GM18498 (cell line): ENCODE results near the gene CRISPLD2.
"Not testable (repeated sequence)": the region's sequence is repeated elsewhere in the genome, so short reads cannot be mapped to it uniquely, and the experiment has no call there.

Experiments
- ATAC-seq: cut with Tn5 transposase; IDR thresholded peaks from one replicate; pipeline ENCODE4 v1.9.1; 2021; ENCODE audit warnings: mild to moderate bottlenecking, moderate library complexity; ENCODE audit not compliant: unreplicated experiment

Gene CRISPLD2

GRCh38 chr16:84856203-84856581 is 36.4 kb downstream of the CRISPLD2 start:
- ATAC-seq = not testable (repeated sequence)

- not testable (repeated sequence) for ATAC-seq
Measured at GRCh38 chr16:84856811-84857210, 37.0 kb downstream of the CRISPLD2 start.

- no peak for ATAC-seq
Measured at GRCh38 chr16:84859681-84860080, 39.9 kb downstream of the CRISPLD2 start.

GRCh38 chr16:84860383-84860782 is 40.6 kb downstream of the CRISPLD2 start:
- no peak for ATAC-seq

DNA sequence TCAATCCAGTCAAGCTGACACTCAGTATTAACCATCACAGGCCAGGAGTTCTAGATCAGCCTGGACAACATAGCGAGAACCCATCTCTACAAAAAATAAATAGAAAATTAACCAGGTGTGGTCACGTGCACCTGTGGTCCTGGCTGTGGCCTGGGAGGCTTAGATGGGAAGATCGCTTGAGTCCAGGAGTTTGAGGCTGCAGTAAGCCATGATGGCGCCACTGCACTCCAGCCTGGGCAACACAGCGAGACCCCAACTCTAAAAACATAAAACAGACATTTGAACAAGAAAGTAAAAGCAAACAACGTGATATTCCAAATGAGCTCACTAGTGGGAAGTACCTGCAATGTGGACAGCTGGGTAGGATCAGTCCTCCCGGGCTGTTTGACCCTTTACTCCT is 41.9 kb downstream of the CRISPLD2 start:
- no peak for ATAC-seq

GRCh38 chr16:84862804-84863480 is 43.2 kb downstream of the CRISPLD2 start:
- no peak for ATAC-seq

DNA sequence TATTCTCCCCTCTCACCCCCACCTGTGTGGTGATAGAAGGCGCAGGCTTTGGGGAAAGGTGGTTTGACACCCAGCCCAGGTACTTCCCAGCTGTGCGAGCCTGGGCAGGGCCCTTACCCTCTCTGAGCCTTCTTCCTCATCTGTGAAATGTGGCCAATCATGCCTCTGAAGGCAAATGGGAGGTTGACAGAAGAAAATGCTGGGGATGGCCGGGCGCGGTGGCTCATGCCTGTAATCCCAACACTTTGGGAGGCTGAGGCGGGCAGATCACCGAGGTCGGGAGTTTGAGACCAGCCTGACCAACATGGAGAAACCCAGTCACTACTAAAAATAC is 43.7 kb downstream of the CRISPLD2 start:
- ATAC-seq = no peak

GRCh38 chr16:84864326-84864955 is 44.7 kb downstream of the CRISPLD2 start:
- no peak for ATAC-seq

DNA sequence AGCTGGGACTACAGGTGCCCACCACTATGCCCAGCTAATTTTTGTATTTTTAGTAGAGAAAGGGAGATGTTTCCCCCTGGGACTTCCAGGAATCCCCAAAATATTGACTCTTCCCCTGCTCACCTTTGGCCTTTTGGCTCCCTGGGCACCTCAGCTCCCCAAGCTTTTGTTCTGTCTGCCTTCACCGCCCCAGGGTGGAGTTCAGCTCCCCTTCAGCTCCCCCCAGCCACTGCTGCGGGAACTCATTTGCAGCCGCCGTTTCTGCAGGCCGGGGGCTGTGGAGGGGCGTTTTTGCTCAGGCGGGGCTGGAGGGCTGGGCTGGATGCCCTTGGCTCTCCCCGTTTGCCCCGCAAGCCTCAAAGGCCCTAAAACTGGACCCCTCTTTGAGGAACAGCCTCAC is 47.9 kb downstream of the CRISPLD2 start:
- ATAC-seq = no peak

DNA sequence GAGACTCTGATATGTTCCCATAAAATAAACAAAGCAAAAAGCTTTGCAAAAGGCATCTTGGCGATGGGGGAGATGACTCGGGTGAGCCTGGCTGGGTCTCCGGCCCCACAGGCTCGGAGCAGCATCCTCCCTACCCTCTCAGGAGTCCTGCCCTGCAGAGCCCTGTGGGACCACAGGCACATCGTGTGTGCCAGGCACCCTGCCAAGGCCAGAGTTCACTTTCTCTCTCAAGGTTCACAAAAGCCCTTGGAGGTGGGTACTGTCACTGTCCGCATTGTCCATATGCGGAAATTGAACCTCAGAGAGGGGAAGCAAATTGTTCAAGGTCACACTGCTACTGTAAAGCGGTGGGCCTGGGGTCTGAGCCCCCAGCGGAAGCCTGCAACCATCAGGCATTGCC is 48.5 kb downstream of the CRISPLD2 start:
- no peak for ATAC-seq

GRCh38 chr16:84868829-84869472 is 49.2 kb downstream of the CRISPLD2 start:
- no peak for ATAC-seq

DNA sequence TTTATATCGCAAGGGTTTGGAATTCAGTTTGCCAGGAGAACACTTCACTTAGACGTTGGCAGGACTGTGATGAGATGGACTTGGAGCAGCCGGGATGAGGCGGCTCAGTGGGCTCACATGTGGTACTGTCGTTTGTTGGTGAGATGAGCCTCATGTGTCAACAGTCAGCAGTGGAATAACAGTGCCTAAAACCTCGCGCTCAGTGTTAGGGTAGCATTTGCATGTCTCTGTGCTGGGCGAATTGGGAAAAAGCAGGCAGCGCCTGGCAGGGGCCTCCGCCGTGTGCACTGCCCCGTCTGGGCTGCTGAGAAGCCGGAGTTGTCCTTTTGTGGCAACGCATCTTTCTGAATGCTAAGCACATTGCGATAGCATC is 49.7 kb downstream of the CRISPLD2 start:
- no peak for ATAC-seq

DNA sequence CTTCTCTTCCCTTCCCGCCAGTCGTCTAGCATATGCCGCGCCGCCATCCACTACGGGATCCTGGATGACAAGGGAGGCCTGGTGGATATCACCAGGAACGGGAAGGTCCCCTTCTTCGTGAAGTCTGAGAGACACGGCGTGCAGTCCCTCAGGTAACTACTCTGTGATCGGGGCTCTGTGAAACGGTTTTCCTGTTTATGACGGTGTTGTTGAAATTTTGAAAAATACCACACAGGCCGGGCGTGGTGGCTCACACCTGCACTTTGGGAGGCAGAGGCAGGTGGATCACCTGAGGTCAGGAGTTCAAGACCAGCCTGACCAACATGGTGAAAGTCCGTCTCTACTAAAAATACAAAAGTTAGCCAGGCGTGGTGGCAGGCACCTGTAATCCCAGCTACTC is 53.2 kb downstream of the CRISPLD2 start:
- ATAC-seq = not testable (repeated sequence)

- no peak for ATAC-seq
Measured at GRCh38 chr16:84874004-84874435, 54.2 kb downstream of the CRISPLD2 start.

DNA sequence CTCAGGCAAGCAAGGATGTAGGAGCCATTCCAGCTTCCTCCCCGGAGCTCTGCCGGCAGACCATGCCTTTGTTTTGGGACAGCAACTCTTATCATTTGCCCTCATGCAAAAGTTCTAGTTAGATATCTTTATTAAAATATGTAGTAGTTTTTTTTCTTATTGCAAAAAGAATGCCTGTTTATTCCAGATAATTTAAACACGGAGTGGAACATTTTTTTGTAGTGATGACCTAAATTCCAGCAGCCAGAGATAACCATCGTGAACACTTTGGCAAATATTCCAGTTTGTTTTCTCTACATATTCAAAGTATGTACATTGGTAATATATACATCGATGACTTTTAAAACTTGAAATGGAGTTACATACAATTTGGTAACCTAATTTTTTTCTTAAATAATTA is 54.8 kb downstream of the CRISPLD2 start:
- ATAC-seq = no peak

- no peak for ATAC-seq
Measured at GRCh38 chr16:84874983-84875382, 55.2 kb downstream of the CRISPLD2 start.

GRCh38 chr16:84875846-84876245 is 56.1 kb downstream of the CRISPLD2 start:
- no peak for ATAC-seq

- ATAC-seq = no peak
Measured at GRCh38 chr16:84876873-84877606, 57.3 kb downstream of the CRISPLD2 start.

GRCh38 chr16:84878770-84879169 is 59.0 kb downstream of the CRISPLD2 start:
- no peak for ATAC-seq

- no peak for ATAC-seq
Measured at GRCh38 chr16:84879569-84880487, 60.0 kb downstream of the CRISPLD2 start.
